Activated T-cell treated with anti-CD3 and anti-CD28 coated beads, Interleukin-2, amount 50 U/mL, for 4 hours (primary cell): Measurements from ENCODE around the gene ZNF14. TPM values are rescaled to one million over a fixed set of nuclear protein-coding genes. Genes with fewer than 3 reads are reported as not detected.
"Not testable (repeated sequence)": the region's sequence is repeated elsewhere in the genome, so short reads cannot be mapped to it uniquely, and the experiment has no call there.

Source experiments
- ATAC-seq, 2 donors: fragments of 200-7000 bp; cut with Tn5 transposase; one replicate each; pipeline ENCODE4 v1.10.0; 2021
- DNase-seq: peaks from one replicate; pipeline ENCODE4 v3.0.0-alpha.2; 2020
- H3K27me3 Mint-ChIP-seq: one replicate; pipeline ENCODE4 v1.8.0; 2021; ENCODE audit warnings: low read depth, mixed read lengths
- H3K36me3 Mint-ChIP-seq: one replicate; pipeline ENCODE4 v1.8.0; 2022; ENCODE audit warnings: mixed read lengths; ENCODE audit not compliant: insufficient read depth
- H3K4me1 Mint-ChIP-seq: one replicate; pipeline ENCODE4 v1.8.0; 2021; ENCODE audit warnings: low read depth, mixed read lengths
- H3K4me3 Mint-ChIP-seq: one replicate; pipeline ENCODE4 v1.8.0; 2021; ENCODE audit warnings: mild to moderate bottlenecking, moderate library complexity, mixed read lengths
- H3K9me3 Mint-ChIP-seq: one replicate; pipeline ENCODE4 v1.8.0; 2021; ENCODE audit warnings: mixed read lengths
- total RNA-seq, 3 donors: library from RNA; stranded (reverse); gene quantifications; one replicate each; pipeline ENCODE4 v1.2.1, GENCODE V29; 2021

ZNF14 gene
- total RNA-seq: 1 to 10 TPM; 2.6 to 4.1 (median 3.4) TPM

GRCh38 chr19:19732579-19733501, at the start of gene ZNF14:
Gene ZNF14, minus strand, starts transcription at chr19:19733112. Its CDS starts 154 bp downstream, at chr19:19732958.
- DNase-seq: peak; percentile 87
- ATAC-seq: peak; percentile 100
- Mint-ChIP-seq H3K36me3 (peaks cover 25% of the 10 kb centered on the region), H3K4me3 (peak within 1 kb of the TSS; percentile 99), H3K9me3 (peaks cover 8% of the 10 kb centered on the region), H3K4me1 (peaks cover 21% of the 10 kb centered on the region), H3K27me3 (no peaks in the 10 kb centered on the region)

- Mint-ChIP-seq H3K36me3 (peaks cover 50% of the 10 kb centered on the region), H3K4me1 (peaks cover 56% of the 10 kb centered on the region)
- H3K9me3 Mint-ChIP-seq, H3K4me3 Mint-ChIP-seq, DNase-seq, ATAC-seq, H3K27me3 Mint-ChIP-seq: not testable (repeated sequence)
Observed at GRCh38 chr19:19781791-19782190, 48.9 kb upstream of the ZNF14 start.

GRCh38 chr19:19778666-19779065, 45.8 kb upstream of the ZNF14 start:
- Mint-ChIP-seq H3K4me1 (peaks cover 56% of the 10 kb centered on the region), H3K4me3 (peak overlapping the region; percentile 95), H3K36me3 (peaks cover 28% of the 10 kb centered on the region), H3K9me3 (no peaks in the 10 kb centered on the region), H3K27me3 (no peaks in the 10 kb centered on the region)
- ATAC-seq (no peak), DNase-seq (no peak)

GRCh38 chr19:19777692-19778091, 44.8 kb upstream of the ZNF14 start:
- Mint-ChIP-seq H3K27me3 (no peaks in the 10 kb centered on the region), H3K4me3 (peak overlapping the region; percentile 95), H3K4me1 (peaks cover 52% of the 10 kb centered on the region), H3K9me3 (no peaks in the 10 kb centered on the region), H3K36me3 (peaks cover 27% of the 10 kb centered on the region)
- no peak for ATAC-seq
- DNase-seq: no peak

GRCh38 chr19:19776206-19777008, 43.5 kb upstream of the ZNF14 start:
- DNase-seq (peak; percentile 85), ATAC-seq (peak; percentile 100)
- H3K27me3 Mint-ChIP-seq: no peaks in the 10 kb centered on the region
- H3K9me3 Mint-ChIP-seq: no peaks in the 10 kb centered on the region
- peaks cover 19% of the 10 kb centered on the region for H3K36me3 Mint-ChIP-seq
- peaks cover 43% of the 10 kb centered on the region for H3K4me1 Mint-ChIP-seq
- H3K4me3 Mint-ChIP-seq: peak overlapping the region; percentile 95

- Mint-ChIP-seq H3K4me3 (peak overlapping the region; percentile 95), H3K4me1 (peaks cover 44% of the 10 kb centered on the region), H3K27me3 (no peaks in the 10 kb centered on the region), H3K36me3 (peaks cover 19% of the 10 kb centered on the region), H3K9me3 (no peaks in the 10 kb centered on the region)
- DNase-seq (no peak), ATAC-seq (peak; percentile 8 to 12)
Observed at GRCh38 chr19:19775891-19776205, 42.9 kb upstream of the ZNF14 start.

GRCh38 chr19:19774354-19775033, 41.6 kb upstream of the ZNF14 start:
- ATAC-seq (no peak), DNase-seq (no peak)
- H3K27me3 Mint-ChIP-seq: no peaks in the 10 kb centered on the region
- H3K4me1 Mint-ChIP-seq: peaks cover 41% of the 10 kb centered on the region
- H3K4me3 Mint-ChIP-seq: peak overlapping the region; percentile 16
- H3K9me3 Mint-ChIP-seq: no peaks in the 10 kb centered on the region
- H3K36me3 Mint-ChIP-seq: peaks cover 16% of the 10 kb centered on the region

- H3K9me3 Mint-ChIP-seq, H3K36me3 Mint-ChIP-seq, ATAC-seq, DNase-seq, H3K4me3 Mint-ChIP-seq, H3K27me3 Mint-ChIP-seq: not testable (repeated sequence)
- peaks cover 17% of the 10 kb centered on the region for H3K4me1 Mint-ChIP-seq
Observed at GRCh38 chr19:19771963-19772362, 39.1 kb upstream of the ZNF14 start.

GRCh38 chr19:19769971-19770370, 37.1 kb upstream of the ZNF14 start:
- not testable (repeated sequence) for DNase-seq, H3K4me3 Mint-ChIP-seq, H3K4me1 Mint-ChIP-seq, H3K36me3 Mint-ChIP-seq, H3K27me3 Mint-ChIP-seq, ATAC-seq, H3K9me3 Mint-ChIP-seq

- ATAC-seq (no peak), DNase-seq (no peak)
- Mint-ChIP-seq H3K9me3 (no peaks in the 10 kb centered on the region), H3K4me1 (no peaks in the 10 kb centered on the region), H3K27me3 (no peaks in the 10 kb centered on the region), H3K4me3 (no peak overlapping the region), H3K36me3 (no peaks in the 10 kb centered on the region)
Observed at GRCh38 chr19:19758164-19758563, 25.3 kb upstream of the ZNF14 start.

- ATAC-seq (no peak), DNase-seq (no peak)
- Mint-ChIP-seq H3K4me3 (no peak overlapping the region), H3K27me3 (no peaks in the 10 kb centered on the region), H3K36me3 (no peaks in the 10 kb centered on the region), H3K9me3 (no peaks in the 10 kb centered on the region), H3K4me1 (no peaks in the 10 kb centered on the region)
Observed at GRCh38 chr19:19752760-19753403, 20.0 kb upstream of the ZNF14 start.

- H3K4me3 Mint-ChIP-seq: no peak overlapping the region
- no peaks in the 10 kb centered on the region for H3K9me3 Mint-ChIP-seq
- ATAC-seq (no peak), DNase-seq (no peak)
- no peaks in the 10 kb centered on the region for H3K4me1 Mint-ChIP-seq
- H3K36me3 Mint-ChIP-seq: no peaks in the 10 kb centered on the region
- no peaks in the 10 kb centered on the region for H3K27me3 Mint-ChIP-seq
Observed at GRCh38 chr19:19751846-19752245, 18.9 kb upstream of the ZNF14 start.

- Mint-ChIP-seq H3K36me3 (no peaks in the 10 kb centered on the region), H3K9me3 (no peaks in the 10 kb centered on the region), H3K27me3 (no peaks in the 10 kb centered on the region), H3K4me1 (no peaks in the 10 kb centered on the region), H3K4me3 (no peak overlapping the region)
- DNase-seq: no peak
- no peak for ATAC-seq
Observed at GRCh38 chr19:19750842-19751790, 18.2 kb upstream of the ZNF14 start.
